NOMO-1 treated with dmso at 0.1 percent for 144 hours (cell line): ENCODE results near the gene MAPT.
"Not testable (repeated sequence)": the region's sequence is repeated elsewhere in the genome, so short reads cannot be mapped to it uniquely, and the experiment has no call there.

Source experiments
- DNase-seq: peaks from one replicate; lab custom pipeline; 2025; ENCODE audit not compliant: unreplicated experiment; lab: John Stamatoyannopoulos, UW

MAPT gene

GRCh38 chr17:45949755-45950320, 55.5 kb downstream of the MAPT start:
- no peak for DNase-seq

DNA sequence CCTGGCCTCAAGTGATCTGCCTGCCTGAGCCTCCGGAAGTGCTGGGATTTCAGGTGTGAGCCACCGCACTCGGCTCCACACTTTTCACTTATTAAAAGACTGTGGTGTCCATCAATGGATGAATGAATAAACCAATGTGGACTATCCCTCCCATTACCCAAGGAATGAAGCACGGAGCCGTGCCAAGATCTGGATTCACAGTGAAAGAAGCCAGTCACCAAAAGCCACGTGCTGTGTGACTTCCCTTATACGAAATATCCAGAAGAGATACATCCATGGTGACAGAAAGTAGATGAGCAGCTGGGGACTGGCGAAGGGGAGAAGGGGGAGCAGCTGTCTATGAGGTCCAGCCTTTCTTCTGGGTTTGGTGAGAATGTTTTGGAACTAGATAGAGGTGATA, 56.5 kb downstream of the MAPT start:
- DNase-seq: no peak

GRCh38 chr17:45951403-45951802, 57.0 kb downstream of the MAPT start:
- DNase-seq: no peak

DNA sequence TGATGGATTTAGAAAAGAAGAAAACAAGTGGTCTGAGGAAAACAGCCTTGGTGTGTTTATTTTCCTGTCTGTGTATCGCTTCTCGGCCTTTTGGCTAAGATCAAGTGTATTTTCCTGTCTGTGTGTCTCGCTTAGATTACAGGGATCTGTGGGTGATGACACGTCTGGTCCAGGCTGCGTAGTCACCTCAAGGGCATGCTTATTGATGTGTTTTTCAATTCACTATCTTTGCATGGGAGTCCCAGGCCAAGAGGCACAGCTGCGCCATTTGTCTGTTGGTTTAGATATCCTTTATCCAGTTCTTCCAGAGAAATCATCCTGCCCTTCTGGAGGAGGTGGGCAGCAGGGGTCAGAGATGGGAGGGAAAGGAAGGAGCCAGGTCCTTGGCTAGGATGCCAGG, 57.6 kb downstream of the MAPT start:
- no peak for DNase-seq

DNA sequence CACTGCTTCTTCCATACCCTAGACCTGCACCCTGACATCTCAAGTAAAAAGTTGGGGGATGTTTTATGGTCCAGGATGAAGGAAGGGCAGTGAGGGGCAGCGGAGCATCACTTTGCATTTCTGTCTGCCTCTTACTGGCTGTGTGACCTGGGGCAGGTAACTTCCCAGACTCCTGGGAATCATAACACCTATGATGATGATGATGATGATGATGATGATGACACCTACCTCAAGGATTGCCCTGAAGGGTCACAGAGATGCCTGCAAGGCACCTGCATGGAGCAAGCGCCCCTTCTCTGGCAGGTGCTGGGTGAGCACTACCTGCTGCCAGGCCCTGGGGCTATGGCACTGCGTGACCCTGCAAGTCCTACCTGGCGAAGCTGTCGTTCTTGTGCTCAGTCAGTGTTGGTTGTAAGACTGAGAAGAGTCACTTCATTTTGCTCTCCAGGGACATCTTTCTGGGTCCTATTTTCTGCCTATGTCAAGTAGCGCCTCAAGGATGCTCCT, 58.5 kb downstream of the MAPT start:
- no peak for DNase-seq

DNA sequence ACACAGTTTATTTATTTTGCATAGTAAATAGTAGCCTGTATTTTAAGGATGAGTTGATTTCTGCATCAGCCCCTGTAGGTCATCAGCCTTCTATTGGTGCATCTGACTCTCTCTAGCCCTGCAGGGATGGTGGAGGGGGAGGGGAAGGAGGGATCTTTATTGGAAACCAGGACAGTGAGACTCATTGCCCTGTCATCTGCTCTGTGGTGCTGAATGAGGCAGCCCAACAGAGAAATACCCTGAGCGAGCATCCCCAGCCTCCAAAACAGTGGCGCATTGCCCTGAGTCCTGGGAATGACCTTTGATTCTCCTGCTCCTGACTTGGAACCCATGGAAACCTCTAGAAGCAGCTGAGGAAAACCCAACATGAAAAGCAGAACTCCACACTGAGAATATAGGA, 59.2 kb downstream of the MAPT start:
- DNase-seq: no peak

- no peak for DNase-seq
These were observed 60.6 kb downstream of the MAPT start for GRCh38 chr17:45954914-45955313.

- DNase-seq: no peak
These were observed 61.0 kb downstream of the MAPT start for GRCh38 chr17:45955326-45955725.

- no peak for DNase-seq
These were observed 61.7 kb downstream of the MAPT start for GRCh38 chr17:45956090-45956489.

DNA sequence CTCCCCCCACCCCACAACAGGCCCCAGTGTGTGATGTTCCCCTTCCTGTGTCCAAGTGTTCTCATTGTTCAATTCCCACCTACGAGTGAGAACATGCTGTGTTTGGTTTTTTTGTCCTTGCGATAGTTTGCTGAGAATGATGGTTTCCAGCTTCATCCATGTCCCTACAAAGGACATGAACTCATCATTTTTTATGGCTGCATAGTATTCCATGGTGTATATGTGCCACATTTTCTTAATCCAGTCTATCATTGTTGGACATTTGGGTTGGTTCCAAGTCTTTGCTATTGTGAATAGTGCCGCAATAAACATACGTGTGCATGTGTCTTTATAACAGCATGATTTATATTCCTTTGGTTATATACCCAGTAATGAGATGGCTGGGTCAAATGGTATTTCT, 62.4 kb downstream of the MAPT start:
- not testable (repeated sequence) for DNase-seq

GRCh38 chr17:45958307-45958706, 64.0 kb downstream of the MAPT start:
- DNase-seq: no peak

DNA sequence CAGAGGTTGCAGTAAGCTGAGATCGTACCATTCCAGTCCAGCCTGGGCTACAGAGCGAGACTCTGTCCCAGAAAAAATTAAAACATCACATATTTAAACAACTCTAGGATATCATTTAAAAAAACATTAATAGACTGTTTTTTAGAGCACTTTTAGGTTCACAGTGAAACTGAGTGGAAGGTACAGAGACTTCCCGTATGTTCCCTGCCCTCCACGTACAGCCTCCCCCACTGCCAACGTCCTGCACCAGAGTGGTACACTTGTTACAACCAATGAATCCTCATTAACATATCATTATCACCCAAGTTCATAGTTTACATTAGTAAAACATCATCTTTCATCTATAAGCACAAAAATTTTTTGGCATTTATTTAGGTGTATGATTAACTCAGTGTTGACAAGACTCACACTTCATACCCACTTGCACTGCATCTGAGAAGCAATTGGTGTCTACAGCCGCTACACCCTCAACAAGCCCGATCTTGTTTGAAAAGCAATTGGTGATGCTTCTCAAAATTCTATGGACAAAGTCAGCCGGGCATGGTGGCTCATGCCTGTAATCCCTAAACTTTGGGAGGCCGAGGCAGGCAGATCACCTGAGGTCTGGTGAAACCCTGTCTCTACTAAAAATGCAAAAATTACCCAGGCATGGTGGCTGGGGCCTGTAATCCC, 64.8 kb downstream of the MAPT start:
- no peak for DNase-seq

- DNase-seq: no peak
These were observed 66.0 kb downstream of the MAPT start for GRCh38 chr17:45960311-45960710.

- DNase-seq: no peak
These were observed 66.9 kb downstream of the MAPT start for GRCh38 chr17:45961206-45961605.

- DNase-seq: no peak
These were observed 68.0 kb downstream of the MAPT start for GRCh38 chr17:45962221-45962972.

DNA sequence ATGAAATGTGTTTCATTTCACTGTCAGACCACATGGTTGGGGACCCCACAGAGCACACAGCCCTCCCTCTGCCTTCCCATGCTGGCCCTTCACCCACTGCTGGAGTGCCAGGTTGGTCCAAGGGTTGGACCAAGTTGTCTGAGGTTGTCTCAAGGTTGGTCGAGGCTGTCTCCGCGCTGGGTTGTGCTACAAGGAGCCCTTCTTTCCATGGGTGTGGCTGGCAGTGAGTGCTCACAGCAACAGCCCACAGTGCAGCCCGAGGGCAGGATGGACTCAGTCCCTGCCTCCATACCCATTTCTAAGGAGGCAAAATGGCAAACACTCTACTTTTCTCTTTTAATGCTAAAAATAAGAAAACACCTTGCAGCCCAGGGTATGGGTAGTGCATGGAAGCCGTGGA, 68.9 kb downstream of the MAPT start:
- DNase-seq: no peak

DNA sequence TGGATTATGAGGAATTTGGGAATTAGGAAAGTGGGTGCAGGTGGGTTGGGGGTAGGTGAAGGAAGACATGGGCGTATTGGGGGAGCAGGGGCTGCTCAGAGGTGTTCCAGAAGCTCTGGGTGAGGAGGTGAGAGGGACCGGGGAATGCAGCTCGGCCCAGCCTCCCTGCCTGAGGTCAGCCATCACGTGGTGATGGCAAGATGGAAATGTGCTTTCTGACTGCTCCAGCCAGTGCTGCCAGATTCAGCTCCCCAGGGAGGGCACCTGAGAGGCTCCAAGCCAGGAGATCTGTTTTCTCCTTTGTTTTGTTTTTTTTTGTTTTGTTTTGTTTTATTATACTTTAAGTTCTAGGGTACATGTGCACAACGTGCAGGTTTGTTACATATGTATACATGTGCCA, 69.5 kb downstream of the MAPT start:
- DNase-seq: no peak

DNA sequence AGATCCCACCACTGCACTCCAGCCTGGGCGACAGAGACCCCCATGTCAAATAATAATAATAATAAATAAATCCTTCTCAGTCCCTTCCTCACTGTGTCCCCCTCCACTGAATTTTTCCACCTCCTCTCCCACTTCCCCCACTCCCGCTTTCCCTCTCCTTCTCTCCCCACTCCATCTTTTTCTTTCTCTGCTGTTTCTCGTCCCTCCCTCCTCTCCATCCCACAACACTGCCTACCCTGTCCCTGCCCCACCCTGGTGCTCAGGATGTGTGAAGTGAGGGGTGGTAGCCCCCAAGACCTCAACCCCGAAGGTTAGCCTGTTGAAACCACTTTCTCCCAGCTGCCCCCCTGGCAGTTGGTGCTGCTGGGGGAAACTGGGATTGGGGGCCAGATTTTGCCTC, 70.3 kb downstream of the MAPT start:
- no peak for DNase-seq

DNA sequence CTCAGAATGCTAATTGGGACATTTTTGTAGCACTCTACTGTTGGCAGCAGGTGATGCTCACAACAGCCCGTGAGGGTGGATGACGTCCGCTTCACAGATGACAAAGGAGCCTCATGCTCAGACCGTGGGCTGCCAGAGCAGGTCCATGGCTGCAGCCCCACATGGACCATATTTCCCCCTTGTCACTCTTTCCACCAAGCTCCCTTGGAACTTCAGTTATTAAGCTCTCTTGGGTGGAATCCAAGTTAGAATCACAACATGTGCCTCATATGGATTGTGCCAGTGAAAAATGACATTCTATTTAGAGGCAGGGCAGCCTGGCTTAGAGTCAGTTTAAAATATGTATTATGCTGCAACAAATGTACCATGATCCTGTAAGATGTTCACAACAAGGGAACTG, 71.5 kb downstream of the MAPT start:
- DNase-seq: no peak

GRCh38 chr17:45966606-45967280, 72.4 kb downstream of the MAPT start:
- DNase-seq: no peak

DNA sequence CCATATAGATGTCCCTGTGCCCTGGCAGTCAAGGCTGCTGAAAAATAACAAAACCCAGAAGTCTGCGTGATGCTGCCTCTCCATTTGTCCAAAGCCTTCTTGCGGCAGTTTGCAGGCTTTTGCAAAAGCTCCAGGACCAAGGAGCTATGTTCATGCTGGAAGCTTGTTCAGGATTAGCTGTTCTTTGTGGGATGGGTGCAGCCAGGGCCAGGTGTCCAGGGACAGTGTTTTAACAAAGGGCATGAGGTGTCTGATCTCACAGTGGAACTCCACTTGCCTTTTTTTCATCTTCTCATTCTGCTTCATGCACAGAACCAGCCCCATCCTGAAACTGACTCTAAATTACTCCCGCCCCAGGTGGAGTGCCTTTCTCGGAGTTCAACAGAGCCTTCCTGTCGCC, 73.0 kb downstream of the MAPT start:
- no peak for DNase-seq

GRCh38 chr17:45968732-45969131, 74.4 kb downstream of the MAPT start:
- no peak for DNase-seq
